ENCODE data around the gene CDK1.

The CDK1 gene

GRCh38 chr10:60778214-60778970 is at the start of gene CDK1:
TSS of gene CDK1 (plus strand) at chr10:60778478. CDS start at chr10:60780166, 1,688 bp downstream.
- DNase-seq (ENCODE audit: low read depth in 2 of 3, low spot score in 1 of 3), result peak; percentile 90 to 95 (median 93)

GRCh38 chr10:60729106-60729505 is 49.2 kb upstream of the CDK1 start:
- no peak for DNase-seq (ENCODE audit: low read depth in 2 of 3, low spot score in 1 of 3)

GRCh38 chr10:60731134-60731885 is 47.0 kb upstream of the CDK1 start:
- no peak for DNase-seq (ENCODE audit: low read depth in 2 of 3, low spot score in 1 of 3)

- no peak for DNase-seq (ENCODE audit: low read depth in 2 of 3, low spot score in 1 of 3)
Measured at GRCh38 chr10:60732198-60732806, 46.0 kb upstream of the CDK1 start.

GRCh38 chr10:60732807-60733516 is 45.3 kb upstream of the CDK1 start:
- peak in 1 of 3 donors; percentile 21 for DNase-seq (ENCODE audit: low read depth in 2 of 3, low spot score in 1 of 3)

GRCh38 chr10:60733517-60733822 is 44.8 kb upstream of the CDK1 start:
- no peak for DNase-seq (ENCODE audit: low read depth in 2 of 3, low spot score in 1 of 3)

- no peak for DNase-seq (ENCODE audit: low read depth in 2 of 3, low spot score in 1 of 3)
Measured at GRCh38 chr10:60733826-60734225, 44.5 kb upstream of the CDK1 start.

GRCh38 chr10:60734226-60734625 is 44.1 kb upstream of the CDK1 start:
- DNase-seq (ENCODE audit: low read depth in 2 of 3, low spot score in 1 of 3), result no peak

GRCh38 chr10:60735244-60735643 is 43.0 kb upstream of the CDK1 start:
- DNase-seq (ENCODE audit: low read depth in 2 of 3, low spot score in 1 of 3), result no peak

GRCh38 chr10:60737242-60737641 is 41.0 kb upstream of the CDK1 start:
- DNase-seq (ENCODE audit: low read depth in 2 of 3, low spot score in 1 of 3), result no peak

GRCh38 chr10:60739558-60739957 is 38.7 kb upstream of the CDK1 start:
- no peak for DNase-seq (ENCODE audit: low read depth in 2 of 3, low spot score in 1 of 3)

GRCh38 chr10:60742512-60742911 is 35.8 kb upstream of the CDK1 start:
- no peak for DNase-seq (ENCODE audit: low read depth in 2 of 3, low spot score in 1 of 3)

GRCh38 chr10:60747817-60748469 is 30.3 kb upstream of the CDK1 start:
- no peak for DNase-seq (ENCODE audit: low read depth in 2 of 3, low spot score in 1 of 3)

- DNase-seq (ENCODE audit: low read depth in 2 of 3, low spot score in 1 of 3), result no peak
Measured at GRCh38 chr10:60753152-60753551, 25.1 kb upstream of the CDK1 start.

GRCh38 chr10:60753817-60754216 is 24.5 kb upstream of the CDK1 start:
- DNase-seq (ENCODE audit: low read depth in 2 of 3, low spot score in 1 of 3), result no peak

GRCh38 chr10:60757420-60757895 is 20.8 kb upstream of the CDK1 start:
- no peak for DNase-seq (ENCODE audit: low read depth in 2 of 3, low spot score in 1 of 3)

GRCh38 chr10:60759181-60759580 is 19.1 kb upstream of the CDK1 start:
- no peak for DNase-seq (ENCODE audit: low read depth in 2 of 3, low spot score in 1 of 3)

- DNase-seq (ENCODE audit: low read depth in 2 of 3, low spot score in 1 of 3), result no peak
Measured at GRCh38 chr10:60760711-60761210, 17.5 kb upstream of the CDK1 start.

- no peak for DNase-seq (ENCODE audit: low read depth in 2 of 3, low spot score in 1 of 3)
Measured at GRCh38 chr10:60762554-60762953, 15.7 kb upstream of the CDK1 start.

GRCh38 chr10:60767424-60767823 is 10.9 kb upstream of the CDK1 start:
- no peak for DNase-seq (ENCODE audit: low read depth in 2 of 3, low spot score in 1 of 3)

GRCh38 chr10:60769406-60769805 is 8.9 kb upstream of the CDK1 start:
- DNase-seq (ENCODE audit: low read depth in 2 of 3, low spot score in 1 of 3), result no peak
